OCI-LY1 (cell line): Measurements from ENCODE around the gene WDFY2.

Experiments
- H2AFZ ChIP-seq: fragments of 200-600 bp; sonication (generic), shearing (Covaris generic); 2 replicates; pipeline ENCODE4 v1.6.0; 2014; ENCODE audit warnings: antibody characterized with exemption, mild to moderate bottlenecking, low read length
- H3F3A ChIP-seq: fragments of 200-600 bp; sonication (generic), shearing (Covaris generic); 2 replicates; pipeline ENCODE4 v1.6.0; 2014; ENCODE audit warnings: mild to moderate bottlenecking, antibody characterized with exemption, low read length, moderate library complexity; ENCODE audit not compliant: insufficient read depth
- H3K27ac ChIP-seq: fragments of 200-600 bp; sonication (generic); 2 replicates; pipeline ENCODE4 v1.5.1; 2014; ENCODE audit warnings: low read length, mixed run types, mild to moderate bottlenecking, low read depth; ENCODE audit not compliant: poor library complexity, severe bottlenecking
- H3K27me3 ChIP-seq: fragments of 200-600 bp; sonication (generic); 2 replicates; pipeline ENCODE4 v1.6.0; 2014; ENCODE audit warnings: antibody characterized with exemption, mild to moderate bottlenecking, low read length, moderate library complexity; ENCODE audit not compliant: insufficient read depth
- H3K36me3 ChIP-seq: fragments of 200-600 bp; sonication (generic); 2 replicates; pipeline ENCODE4 v1.6.1; 2014; ENCODE audit warnings: mild to moderate bottlenecking, antibody characterized with exemption, low read length, moderate library complexity, mixed read lengths; ENCODE audit not compliant: insufficient read depth
- H3K4me1 ChIP-seq: fragments of 200-600 bp; sonication (generic); 2 replicates; pipeline ENCODE4 v1.5.1; 2014; ENCODE audit warnings: mild to moderate bottlenecking, low read length, moderate library complexity; ENCODE audit not compliant: insufficient read depth, severe bottlenecking
- H3K4me2 ChIP-seq: fragments of 200-600 bp; sonication (generic), shearing (Covaris generic); 2 replicates; pipeline ENCODE4 v1.6.1; 2014; ENCODE audit warnings: low read length
- H3K4me3 ChIP-seq: fragments of 200-600 bp; sonication (generic); 2 replicates; pipeline ENCODE4 v1.5.1; 2014; ENCODE audit warnings: low read length, low read depth, mild to moderate bottlenecking, mixed read lengths; ENCODE audit not compliant: poor library complexity, severe bottlenecking
- H3K79me2 ChIP-seq: fragments of 200-600 bp; shearing (Covaris generic); 2 replicates; pipeline ENCODE4 v1.6.1; 2016; ENCODE audit warnings: mixed run types, low read length, mixed read lengths; ENCODE audit not compliant: insufficient read depth
- H3K9ac ChIP-seq: fragments of 200-600 bp; sonication (generic), shearing (Covaris generic); 2 replicates; pipeline ENCODE4 v1.6.1; 2014; ENCODE audit warnings: mild to moderate bottlenecking, low read length, mixed read lengths
- H3K9me2 ChIP-seq: fragments of 200-600 bp; sonication (generic), shearing (Covaris generic); 2 replicates; pipeline ENCODE4 v1.6.1; 2014; ENCODE audit warnings: low read depth, mild to moderate bottlenecking, low read length, mixed read lengths
- H3K9me3 ChIP-seq: fragments of 200-600 bp; shearing (Covaris generic); 2 replicates; pipeline ENCODE4 v1.6.1; 2014; ENCODE audit warnings: low read length, mixed read lengths
- H4K20me1 ChIP-seq: fragments of 200-600 bp; sonication (generic), shearing (Covaris generic); 2 replicates; pipeline ENCODE4 v1.6.0; 2016; ENCODE audit warnings: mild to moderate bottlenecking, low read length; ENCODE audit not compliant: insufficient read depth
- CTCF ChIP-seq: fragments of 200-600 bp; sonication (generic), shearing (Covaris generic); IDR thresholded peaks from 2 replicates; pipeline ENCODE4 v1.5.1; 2017; ENCODE audit warnings: mild to moderate bottlenecking, antibody characterized with exemption, low read length, moderate library complexity, mixed read lengths
- EZH2 ChIP-seq: fragments of 200-600 bp; sonication (generic), shearing (Covaris generic); IDR thresholded peaks from 2 replicates; pipeline ENCODE4 v1.8.0; 2017; ENCODE audit warnings: borderline replicate concordance, mixed run types, mild to moderate bottlenecking, antibody characterized with exemption, low read length, moderate library complexity, mixed read lengths

Gene WDFY2

GRCh38 chr13:51553531-51553930 is 30.7 kb upstream of the WDFY2 start:
- Histone ChIP-seq H3K9me2 (no peaks in the 10 kb centered on the region), H2AFZ (no peak overlapping the region), H3K27me3 (no peaks in the 10 kb centered on the region), H3K27ac (no peak overlapping the region), H3K9me3 (no peaks in the 10 kb centered on the region), H3K9ac (no peak overlapping the region), H3K79me2 (no peaks in the 10 kb centered on the region), H3K36me3 (no peaks in the 10 kb centered on the region), H3K4me3 (no peak overlapping the region), H3K4me1 (no peaks in the 10 kb centered on the region), H3K4me2 (no peak overlapping the region), H4K20me1 (no peaks in the 10 kb centered on the region), H3F3A (no peaks in the 10 kb centered on the region)
- TF ChIP-seq CTCF (no peak), EZH2 (no peak)

DNA sequence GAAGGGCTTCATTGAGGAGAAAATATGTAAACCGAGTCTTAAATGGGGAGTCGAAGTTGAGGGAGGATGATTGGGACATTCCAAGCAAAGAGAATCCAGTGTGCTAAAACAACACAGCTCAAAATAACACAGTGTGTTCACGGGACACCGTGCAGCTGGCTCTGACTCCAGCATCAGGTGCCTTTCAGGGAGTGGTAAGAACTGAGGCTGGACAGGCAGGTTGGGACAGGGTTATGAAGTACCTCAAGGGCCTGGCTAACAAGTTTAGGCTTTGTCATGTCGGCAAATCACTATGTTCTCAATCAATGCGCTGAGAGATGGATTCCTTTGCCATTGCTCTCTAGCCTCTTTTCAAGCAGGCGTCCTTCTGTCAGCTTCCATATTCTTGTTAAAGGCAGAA is 27.5 kb upstream of the WDFY2 start:
- Histone ChIP-seq H3K27ac (no peak overlapping the region), H3K4me3 (no peak overlapping the region), H3K9me3 (no peaks in the 10 kb centered on the region), H3K79me2 (no peaks in the 10 kb centered on the region), H3K9me2 (no peaks in the 10 kb centered on the region), H3K4me2 (no peak overlapping the region), H3K27me3 (no peaks in the 10 kb centered on the region), H3K4me1 (no peaks in the 10 kb centered on the region), H2AFZ (no peak overlapping the region), H3K36me3 (no peaks in the 10 kb centered on the region), H3K9ac (no peak overlapping the region), H4K20me1 (no peaks in the 10 kb centered on the region), H3F3A (no peaks in the 10 kb centered on the region)
- TF ChIP-seq EZH2, result no peak
- no peak for TF ChIP-seq CTCF

DNA sequence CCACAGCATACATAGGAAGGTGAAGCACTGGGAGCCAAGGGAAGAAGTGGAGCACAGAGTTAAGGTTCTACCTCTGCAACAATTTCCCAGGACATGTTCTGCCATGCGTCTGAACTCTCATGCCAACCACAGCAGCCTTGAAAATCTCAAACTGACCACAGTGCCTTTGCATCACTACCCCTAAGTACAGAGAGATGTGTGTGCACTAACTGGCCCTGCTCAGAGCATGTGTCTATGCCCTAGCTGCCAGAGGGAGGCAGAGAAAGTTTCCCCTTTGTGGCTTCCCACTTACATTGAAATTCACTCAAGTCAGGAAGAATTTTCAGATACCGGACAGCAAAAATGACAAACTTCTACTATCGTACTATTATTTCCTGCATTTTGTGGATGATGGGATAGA is 26.8 kb upstream of the WDFY2 start:
- Histone ChIP-seq H3K9me2 (no peaks in the 10 kb centered on the region), H3K9ac (no peak overlapping the region), H3K9me3 (no peaks in the 10 kb centered on the region), H2AFZ (no peak overlapping the region), H3K27me3 (no peaks in the 10 kb centered on the region), H3K79me2 (no peaks in the 10 kb centered on the region), H4K20me1 (no peaks in the 10 kb centered on the region), H3K4me2 (no peak overlapping the region), H3K27ac (no peak overlapping the region), H3K36me3 (no peaks in the 10 kb centered on the region), H3F3A (no peaks in the 10 kb centered on the region), H3K4me3 (no peak overlapping the region), H3K4me1 (no peaks in the 10 kb centered on the region)
- TF ChIP-seq EZH2, result no peak
- TF ChIP-seq CTCF, result no peak
